Measurements from ENCODE around the gene ACVR1B.

ACVR1B gene

GRCh38 chr12:52006726-52007157 lies 55.2 kb downstream of the ACVR1B start, which contains the start of gene TAMALIN:
TAMALIN (plus strand) TSS chr12:52006946; CDS start chr12:52007020, 74 bp downstream.
- no peak for DNase-seq

DNA sequence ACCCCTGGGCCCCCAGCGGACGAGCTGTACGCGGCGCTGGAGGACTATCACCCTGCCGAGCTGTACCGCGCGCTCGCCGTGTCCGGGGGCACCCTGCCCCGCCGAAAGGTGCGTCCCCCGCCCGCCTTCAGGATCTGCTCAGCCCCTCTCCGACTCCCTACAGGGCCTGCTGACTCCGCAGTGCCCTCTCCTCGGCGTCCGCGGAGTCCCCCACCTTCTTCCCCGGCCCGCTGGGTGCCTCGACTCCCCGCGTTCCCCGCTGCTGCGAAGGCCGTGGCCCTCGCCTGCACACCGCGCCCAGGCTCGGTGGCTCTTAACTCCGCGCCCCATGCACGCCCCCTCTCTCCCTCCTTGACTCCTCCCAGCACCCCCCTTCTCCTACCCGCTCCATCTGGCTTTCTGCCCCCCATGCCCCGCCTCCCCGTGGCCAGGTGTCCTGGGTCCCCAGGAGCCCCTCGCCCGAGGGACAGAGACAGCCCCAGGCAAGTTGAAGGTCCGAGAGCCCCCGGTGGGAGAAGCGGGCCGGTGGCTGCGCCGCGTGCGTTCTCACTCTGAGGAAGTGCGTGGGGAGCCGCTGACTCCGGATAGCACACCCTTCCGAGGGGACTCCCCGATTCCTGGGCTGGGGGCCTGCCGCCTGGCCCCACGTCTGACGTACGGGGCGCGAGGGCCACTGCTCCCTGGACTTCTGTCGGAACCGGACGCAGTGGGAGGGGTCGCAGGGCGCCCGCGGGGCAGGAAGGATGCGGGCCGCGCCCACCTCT lies 55.8 kb downstream of the ACVR1B start:
- DNase-seq, result no peak

- DNase-seq, result no peak
Measured at GRCh38 chr12:52007982-52008510, 56.5 kb downstream of the ACVR1B start.

GRCh38 chr12:52009081-52009751 lies 57.7 kb downstream of the ACVR1B start:
- DNase-seq, result no peak

- no peak for DNase-seq
Measured at GRCh38 chr12:52010152-52010622, 58.7 kb downstream of the ACVR1B start.

DNA sequence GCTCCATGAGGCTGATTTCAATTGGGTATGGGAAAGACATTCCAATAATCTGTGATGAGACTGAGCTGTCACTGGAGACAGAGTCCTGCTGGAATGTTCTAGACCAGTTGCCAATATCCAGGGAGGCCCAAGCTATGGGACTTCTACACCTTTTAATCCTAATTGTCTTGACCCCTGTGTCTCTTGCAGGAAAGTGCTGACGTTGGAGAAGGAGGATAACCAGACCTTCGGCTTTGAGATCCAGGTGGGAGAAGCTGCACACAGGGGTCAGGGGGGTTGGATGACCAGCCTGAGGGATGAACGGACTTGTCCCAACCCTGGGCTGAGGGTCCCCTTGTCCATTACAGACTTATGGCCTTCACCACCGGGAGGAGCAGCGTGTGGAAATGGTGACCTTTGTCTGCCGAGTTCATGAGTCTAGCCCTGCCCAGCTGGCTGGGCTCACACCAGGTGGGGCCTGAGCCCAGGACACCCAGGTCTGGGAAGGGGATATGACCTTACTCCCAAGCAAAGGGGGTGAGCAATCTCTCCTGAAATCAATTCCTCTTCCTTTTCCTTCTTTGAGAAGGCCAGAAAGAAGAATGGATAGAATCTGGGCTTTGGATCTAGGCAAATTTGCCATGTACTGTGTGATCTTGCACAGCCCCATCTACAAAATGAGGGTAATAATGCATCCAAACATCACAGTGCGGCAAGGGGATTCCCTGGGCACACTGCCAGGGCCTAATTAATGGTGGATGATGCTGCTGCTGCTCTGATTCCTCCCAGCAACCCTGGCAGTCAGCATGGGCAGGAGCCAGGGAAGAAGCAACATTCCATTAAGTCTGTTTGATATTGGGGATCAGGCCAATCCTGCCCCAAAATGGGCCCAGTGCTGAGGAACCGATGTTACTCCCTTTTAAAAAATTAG lies 59.4 kb downstream of the ACVR1B start:
- DNase-seq, result no peak

- DNase-seq, result no peak
Measured at GRCh38 chr12:52011602-52012214, 60.2 kb downstream of the ACVR1B start.

DNA sequence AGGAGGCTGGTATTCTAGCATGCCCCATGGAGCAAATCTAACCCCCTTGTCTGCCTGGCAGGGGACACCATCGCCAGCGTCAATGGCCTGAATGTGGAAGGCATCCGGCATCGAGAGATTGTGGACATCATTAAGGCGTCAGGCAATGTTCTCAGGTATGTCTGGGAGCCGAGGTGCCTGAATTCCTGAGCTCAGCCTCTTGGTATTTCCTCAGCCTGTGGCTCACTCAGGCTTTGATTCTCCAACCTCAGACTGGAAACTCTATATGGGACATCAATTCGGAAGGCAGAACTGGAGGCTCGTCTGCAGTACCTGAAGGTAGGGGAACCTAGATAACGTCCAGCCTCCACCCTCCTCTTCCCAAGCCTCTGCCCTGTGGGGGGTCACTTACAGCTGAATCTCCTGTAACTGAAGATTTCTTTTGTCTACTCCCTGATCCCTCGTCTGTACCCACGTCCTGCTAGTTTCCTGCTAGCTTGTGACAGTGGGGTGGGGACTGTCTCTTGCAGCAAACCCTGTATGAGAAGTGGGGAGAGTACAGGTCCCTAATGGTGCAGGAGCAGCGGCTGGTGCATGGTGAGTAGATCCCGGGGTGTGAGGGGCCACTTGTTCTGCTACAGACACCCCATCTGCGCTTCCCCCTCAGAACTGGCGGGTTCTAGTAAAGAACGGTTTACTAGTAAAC lies 62.3 kb downstream of the ACVR1B start:
- no peak for DNase-seq

DNA sequence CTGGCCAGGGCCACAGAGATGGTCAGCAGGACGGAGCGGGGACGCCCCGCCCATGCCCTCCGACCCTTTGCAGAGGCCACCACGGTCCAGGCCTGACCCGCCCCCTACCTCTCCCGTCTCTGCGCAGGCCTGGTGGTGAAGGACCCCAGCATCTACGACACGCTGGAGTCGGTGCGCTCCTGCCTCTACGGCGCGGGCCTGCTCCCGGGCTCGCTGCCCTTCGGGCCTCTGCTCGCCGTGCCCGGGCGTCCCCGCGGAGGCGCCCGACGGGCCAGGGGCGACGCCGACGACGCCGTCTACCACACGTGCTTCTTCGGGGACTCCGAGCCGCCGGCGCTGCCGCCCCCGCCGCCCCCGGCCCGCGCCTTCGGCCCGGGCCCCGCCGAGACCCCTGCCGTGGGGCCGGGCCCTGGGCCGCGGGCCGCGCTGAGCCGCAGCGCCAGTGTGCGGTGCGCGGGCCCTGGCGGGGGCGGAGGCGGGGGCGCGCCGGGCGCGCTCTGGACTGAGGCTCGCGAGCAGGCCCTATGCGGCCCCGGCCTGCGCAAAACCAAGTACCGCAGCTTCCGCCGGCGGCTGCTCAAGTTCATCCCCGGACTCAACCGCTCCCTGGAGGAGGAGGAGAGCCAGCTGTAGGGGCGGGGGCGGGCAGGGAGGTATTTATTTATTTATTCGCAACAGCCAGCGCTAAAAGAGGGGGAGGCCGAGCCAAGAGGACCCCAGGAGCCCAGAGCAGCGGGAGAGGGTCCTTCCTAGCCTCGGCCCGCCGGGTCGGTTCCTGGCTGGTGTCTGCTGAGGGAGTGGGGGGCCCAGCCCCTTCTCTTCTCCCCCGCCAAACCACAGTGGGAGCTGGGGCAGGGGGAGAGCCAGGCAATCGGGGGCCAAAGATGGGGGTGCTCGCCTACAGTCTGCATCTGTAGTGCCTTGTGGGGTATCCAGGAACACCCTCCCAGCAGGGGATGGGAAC lies 63.4 kb downstream of the ACVR1B start:
- DNase-seq, result no peak

DNA sequence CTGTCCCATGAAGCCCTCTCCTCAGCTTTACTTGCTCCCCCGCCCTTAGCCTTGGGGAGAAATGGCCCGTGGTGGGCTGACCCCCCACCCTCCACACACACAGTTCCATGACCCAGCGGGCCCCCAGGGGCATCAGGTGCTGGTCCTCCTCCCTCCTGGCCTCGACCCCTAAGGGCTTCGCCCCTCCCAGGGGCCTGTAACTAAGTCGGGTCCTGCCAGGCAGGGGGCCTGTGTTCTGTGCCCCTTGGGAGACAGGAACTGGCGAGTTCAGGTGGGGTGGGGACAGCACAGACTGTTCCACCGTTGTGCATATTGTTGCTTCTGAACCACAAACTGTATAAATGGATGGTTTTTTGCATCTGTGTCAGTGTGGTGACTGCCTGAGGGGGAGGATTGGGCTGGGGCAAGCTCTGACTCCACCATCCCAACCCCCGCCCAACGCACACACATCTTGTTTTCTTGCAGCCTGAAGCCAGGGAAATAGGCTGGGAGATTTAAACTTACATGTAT lies 64.1 kb downstream of the ACVR1B start:
- DNase-seq, result no peak

DNA sequence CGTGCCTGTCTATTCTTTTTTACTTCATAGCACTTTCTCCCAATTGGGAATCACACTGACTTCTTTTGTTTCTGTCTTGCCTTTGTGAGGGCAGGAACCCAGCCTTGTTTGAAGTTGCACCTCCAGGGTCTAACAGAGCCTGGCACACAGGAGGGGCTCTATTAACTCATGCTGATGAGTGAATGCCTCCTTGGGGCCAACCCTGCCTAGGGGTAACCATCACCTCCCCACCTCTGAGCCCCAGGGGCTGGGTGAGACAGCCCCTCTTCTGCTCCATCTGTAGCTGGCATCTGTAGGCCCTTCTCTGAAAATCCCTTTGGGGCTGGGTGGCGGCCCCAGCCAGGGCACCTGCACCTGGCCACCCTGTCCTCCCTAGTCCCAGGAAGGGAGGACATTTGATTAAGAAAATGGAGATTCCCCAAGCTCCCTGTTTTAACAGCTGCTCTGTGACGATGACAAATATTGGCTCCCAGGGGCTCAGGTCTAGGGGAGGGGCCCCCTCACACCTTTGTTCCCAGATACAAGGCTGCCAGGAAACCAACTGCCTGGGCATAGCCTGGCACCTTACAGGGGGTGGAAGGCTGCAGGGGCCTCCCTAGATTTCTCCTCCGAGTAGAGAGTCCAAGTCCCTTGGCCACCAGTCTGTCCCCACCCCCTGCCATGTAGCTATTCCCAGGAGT lies 67.1 kb downstream of the ACVR1B start:
- no peak for DNase-seq

DNA sequence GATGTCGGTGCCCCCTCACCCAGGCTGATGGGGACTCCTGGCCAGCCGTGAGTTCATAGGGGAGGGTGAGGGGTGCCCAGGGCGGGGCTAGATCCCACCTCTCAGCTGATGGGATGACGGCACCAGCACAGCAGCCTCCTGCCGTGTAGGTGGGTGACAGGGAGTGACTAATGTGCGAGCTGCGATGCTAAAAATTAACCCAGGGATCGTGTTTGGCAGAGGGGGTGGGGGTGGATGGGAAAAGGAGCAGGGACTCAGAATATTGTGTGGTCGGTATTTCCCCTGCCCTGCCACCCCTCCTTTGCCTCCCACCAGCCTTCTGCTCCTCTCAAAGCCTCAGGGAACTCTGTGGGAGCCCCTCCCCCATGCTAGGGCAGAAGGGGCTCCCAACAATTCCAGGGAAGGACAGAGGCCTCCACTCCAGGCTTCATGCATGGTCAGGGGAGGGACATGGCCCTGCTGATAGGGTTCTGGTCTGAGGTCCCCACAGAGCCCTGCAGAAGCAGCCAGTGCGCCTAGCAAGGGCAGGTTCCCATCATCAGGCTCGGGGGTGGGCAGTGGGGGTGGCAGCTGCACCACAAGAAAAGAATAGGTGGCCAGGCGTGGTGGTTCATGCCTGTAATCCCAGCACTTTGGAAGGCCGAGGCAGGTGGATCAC lies 67.7 kb downstream of the ACVR1B start:
- no peak for DNase-seq

DNA sequence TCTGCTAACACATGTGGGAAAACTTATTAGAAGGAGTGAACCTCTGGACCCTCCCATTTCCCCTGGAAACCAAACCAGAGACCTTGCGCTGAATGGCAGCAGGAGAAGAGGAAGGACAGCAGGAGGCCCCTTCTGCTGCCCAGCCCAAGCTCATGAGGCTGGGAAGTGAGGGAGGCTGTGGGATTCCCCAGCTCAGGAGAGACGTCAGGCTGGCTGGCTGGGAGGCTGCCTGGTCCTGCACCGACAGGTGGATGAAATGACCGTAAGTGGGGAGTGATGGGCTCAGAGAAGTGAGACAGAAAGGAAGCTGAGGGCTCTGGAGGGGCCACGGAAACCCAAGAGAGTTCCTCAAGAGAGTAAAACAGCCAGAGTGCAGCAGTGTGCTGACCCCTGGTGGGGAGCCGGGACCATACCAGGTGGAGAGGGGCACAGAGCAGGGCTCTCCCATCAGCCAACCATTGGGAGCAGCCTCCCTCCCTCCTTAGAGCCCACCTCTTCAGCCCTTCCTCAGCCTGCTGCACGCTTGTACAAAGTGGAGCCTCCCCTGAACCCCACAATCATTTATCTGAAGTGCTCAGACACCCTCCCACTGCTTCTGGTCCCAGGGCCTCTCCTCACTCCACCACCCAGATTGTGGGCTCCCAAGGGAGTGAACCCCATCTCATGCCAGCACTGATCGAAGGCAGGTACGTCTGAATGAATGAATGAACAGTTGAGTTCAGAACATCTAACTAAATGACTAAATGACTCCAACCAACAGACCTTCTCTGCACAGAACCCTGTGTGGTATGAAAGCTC lies 69.2 kb downstream of the ACVR1B start:
- no peak for DNase-seq

- no peak for DNase-seq
Measured at GRCh38 chr12:52022841-52023181, 71.3 kb downstream of the ACVR1B start.

DNA sequence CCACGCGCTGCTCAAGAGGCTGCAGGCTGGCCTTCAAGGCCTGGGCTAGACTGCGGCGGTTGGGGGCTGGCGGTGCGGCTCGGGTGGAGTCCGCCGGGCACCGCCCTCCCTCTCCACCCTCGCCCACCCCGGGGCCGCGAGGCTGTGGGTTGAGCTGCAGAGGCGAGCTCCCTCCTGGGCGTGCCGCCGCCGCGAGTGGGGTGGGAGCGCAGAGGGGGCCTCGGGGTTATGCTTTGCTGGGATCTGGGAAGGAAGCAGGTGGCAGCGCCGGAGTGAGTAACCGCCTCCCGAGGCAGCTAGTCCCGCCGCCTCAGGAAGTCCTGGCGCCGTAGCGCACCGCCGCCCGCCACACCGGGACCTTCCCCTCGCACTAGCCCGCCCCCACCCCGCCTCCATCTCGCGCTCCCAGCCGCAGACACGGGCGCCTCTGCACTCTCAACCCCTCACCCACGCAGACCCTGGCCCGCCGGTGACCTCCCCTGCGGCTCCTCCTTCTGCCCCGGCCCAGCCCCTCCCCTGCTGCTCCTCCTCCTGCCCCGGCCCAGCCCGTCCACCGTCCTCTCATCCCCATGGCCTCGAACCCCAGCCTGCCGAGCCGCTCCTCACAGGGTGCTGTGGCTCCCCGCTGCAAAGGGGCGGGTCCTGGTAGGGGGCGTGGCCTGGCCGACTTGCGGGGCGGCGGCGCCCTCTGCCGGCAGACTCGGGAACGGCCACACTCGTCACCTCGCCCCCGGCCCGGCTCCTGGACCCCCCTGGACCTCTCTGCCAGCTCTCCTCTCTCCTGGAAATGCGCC lies 71.9 kb downstream of the ACVR1B start:
- DNase-seq, result no peak

DNA sequence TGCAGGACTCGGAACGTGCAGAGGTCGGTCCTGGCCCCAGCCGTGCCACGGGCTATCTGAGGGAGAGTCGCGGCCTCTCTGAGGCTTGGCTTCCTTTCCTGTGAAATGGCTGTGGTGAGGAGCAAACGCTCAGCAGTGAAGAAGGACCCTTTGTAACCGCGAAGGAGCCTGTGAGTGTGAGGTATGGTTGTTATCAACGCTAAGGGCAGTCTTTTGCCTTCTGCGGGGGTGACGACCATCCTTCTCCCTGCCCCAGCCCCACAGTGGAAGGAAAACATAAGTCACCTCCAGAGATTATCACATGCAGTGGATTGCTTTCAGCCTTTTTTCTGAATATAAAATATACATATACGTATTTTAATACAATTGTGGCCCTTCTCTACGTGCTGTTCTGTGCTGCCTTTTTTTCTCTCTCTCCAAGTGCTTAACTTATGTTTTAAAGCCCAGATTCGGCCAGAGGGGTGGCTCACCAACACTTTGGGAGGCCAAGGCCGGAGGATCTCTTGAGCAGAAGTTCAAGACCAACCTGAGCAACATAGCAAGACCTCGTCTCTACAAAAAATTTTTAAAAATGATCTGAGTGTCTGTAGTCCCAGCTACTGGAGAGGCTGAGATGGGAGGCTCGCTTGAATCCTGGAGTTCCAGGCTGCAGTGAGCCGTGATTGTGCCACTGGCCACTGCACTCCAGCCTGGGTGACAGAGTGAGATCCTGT lies 72.6 kb downstream of the ACVR1B start:
- DNase-seq, result no peak

DNA sequence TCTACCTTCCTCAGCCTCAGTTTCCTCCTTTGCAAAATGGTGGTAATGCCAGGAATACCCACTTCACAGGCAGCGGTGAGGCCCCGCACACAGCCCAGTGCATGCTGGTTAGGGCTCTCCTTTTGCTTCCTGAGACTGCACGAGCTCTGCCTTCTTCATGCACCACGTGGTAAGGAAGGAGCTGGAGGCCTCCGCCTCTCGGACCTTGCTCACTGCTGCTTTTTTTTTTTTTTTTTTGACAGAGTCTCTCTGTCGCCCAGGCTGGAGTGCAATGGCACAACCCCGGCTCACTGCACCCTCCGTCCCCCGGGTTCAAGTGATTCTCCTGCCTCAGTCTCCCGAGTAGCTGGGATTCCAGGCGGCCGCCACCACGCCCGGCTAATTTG lies 73.3 kb downstream of the ACVR1B start:
- no peak for DNase-seq

Data from NCI-H446 treated with DMSO at 0.1 percent for 48 hours (cell line).